AG09319 (cell line): ENCODE measurements around the gene NUDT6.

Experiments used
- DNase-seq: peaks from one replicate; pipeline ENCODE4 v3.0.0-alpha.2; 2010; ENCODE audit warnings: low read depth; ENCODE audit errors: extremely low read depth
- TF ChIP-seq, protein P1 (sequence below): IDR thresholded peaks from 2 replicates; pipeline ENCODE4 v1.5.1; 2011; ENCODE audit warnings: low read depth, mild to moderate bottlenecking, inconsistent platforms, low read length, moderate library complexity

Gene NUDT6

DNA sequence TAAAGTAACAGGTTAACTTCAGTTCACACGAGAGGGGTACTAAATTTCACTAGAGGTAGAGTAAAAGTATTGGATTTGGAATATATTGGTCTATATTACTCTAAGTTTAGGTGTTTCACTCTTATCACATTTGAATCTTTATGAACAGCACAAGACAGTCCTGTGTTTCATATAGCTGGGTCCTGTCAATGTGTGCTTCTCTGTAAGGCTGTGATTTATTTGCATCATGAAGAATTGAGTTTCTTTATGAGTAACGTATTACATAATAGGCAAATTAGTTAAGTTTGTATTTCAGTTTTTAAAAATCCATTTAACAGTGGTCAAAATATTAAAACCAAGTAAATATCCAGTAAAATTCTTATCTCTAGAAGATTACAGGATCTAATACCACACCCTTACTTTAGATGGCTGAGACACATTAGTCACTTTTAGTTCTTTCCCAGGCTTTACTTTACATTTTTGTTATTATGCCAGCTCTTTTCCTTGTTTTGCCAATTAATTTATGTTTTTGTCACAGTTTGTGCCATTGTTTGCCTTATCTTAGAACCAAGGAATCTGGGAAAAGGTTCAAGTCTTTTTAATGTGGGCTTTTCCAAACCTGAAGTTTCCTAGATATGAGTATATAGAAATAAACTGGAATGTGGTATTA is 32.1 kb downstream of the NUDT6 start:
- TF ChIP-seq, protein P1, sequence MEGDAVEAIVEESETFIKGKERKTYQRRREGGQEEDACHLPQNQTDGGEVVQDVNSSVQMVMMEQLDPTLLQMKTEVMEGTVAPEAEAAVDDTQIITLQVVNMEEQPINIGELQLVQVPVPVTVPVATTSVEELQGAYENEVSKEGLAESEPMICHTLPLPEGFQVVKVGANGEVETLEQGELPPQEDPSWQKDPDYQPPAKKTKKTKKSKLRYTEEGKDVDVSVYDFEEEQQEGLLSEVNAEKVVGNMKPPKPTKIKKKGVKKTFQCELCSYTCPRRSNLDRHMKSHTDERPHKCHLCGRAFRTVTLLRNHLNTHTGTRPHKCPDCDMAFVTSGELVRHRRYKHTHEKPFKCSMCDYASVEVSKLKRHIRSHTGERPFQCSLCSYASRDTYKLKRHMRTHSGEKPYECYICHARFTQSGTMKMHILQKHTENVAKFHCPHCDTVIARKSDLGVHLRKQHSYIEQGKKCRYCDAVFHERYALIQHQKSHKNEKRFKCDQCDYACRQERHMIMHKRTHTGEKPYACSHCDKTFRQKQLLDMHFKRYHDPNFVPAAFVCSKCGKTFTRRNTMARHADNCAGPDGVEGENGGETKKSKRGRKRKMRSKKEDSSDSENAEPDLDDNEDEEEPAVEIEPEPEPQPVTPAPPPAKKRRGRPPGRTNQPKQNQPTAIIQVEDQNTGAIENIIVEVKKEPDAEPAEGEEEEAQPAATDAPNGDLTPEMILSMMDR: no peak
- DNase-seq: no peak

DNA sequence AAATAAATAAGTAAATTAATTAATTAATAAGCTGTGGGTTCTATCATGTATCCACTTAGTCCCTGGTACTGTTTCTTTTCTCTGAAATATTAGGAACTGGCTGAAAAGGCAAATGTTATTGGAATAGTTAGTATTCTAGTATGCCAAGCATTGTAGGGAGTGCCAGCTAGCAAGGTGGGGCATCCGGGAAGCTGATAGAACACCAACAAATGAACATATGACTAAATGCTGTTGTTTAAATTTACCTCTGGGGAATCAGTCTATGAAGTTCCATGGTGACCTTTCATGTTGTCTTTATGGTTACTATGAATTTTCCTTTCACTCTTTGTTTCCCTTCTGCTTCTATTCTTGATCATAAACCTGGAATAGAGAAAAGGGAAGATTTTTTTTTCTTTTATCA is 32.7 kb downstream of the NUDT6 start:
- DNase-seq: no peak
- TF ChIP-seq, protein P1: no peak

DNA sequence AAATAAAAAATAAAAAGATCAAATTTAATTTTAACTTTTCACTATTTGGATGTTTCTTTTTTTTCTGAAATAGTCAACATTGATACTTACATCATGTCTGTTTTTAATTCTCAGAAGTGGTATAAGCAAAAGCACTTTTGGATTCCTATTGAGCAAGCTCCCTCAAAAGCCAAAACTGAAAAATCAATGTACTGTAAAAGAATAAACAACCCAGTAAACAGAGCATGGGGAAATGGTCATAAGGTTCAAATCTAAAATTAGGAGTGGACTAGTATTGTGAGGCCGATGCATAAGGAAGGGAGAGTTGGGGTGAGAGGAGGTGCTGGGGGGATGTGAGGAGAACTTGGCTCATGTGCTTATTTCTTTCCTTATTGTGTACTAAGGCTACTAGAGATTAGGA is 37.9 kb downstream of the NUDT6 start:
- TF ChIP-seq, protein P1: no peak
- no peak for DNase-seq

DNA sequence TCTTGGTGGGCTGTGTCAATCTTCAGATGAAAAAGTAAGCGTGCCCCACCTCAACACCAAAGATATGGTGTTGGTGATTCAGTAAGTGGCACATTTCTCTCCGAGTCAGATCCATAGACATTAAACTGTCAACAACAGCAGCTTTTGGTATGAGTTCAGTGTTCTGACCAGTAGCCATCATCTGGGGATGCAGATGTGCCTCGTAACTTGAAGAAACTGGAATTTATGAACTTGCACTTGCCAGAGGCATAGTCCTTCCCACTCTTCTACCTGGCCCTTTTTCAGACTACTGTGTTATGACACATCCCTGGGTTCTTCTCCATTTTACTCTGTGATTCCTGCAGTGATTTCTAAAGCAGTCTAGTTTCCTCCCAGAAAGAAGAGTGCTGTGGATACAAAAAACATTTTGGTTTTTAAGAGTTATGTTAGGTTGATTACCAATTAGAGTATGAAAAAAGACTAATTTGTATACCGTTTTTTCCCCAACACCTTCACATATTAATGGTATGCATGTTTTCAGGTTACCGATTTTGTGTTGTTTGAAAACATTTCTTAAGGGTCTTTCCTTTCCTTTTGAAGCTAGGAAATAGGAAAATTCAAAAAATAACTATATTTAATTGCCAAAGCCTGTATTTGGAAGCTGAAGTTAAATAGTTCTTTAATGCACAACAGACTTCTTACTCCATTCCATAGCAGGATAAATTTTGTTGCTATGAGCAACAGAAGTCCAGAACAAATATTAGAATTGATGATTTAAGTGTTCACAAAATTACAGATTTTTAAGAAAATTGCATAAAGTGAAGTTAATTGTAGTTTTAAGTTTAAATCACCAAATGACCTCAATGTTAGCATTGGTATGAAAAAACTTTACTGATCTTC is 39.3 kb downstream of the NUDT6 start:
- TF ChIP-seq, protein P1: no peak
- no peak for DNase-seq

DNA sequence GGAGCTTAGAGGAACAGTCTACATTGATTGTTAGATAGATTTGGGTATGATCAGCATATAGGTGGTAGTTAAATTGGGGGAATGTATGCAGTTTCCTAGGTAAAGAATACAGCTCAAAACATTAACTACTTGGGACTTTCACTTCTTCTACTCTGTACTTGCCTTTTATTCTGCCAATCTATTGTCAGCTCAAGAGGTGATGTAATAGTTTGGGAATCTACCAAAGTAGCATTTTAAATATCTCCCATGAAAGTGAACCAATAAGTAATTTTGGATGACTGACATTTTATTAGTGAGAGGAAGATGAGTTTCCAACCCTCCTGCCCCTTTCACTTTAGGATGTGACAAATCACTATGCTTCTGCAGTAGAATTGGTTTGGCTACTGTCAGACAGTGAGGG is 43.4 kb downstream of the NUDT6 start:
- TF ChIP-seq, protein P1: no peak
- DNase-seq: no peak

DNA sequence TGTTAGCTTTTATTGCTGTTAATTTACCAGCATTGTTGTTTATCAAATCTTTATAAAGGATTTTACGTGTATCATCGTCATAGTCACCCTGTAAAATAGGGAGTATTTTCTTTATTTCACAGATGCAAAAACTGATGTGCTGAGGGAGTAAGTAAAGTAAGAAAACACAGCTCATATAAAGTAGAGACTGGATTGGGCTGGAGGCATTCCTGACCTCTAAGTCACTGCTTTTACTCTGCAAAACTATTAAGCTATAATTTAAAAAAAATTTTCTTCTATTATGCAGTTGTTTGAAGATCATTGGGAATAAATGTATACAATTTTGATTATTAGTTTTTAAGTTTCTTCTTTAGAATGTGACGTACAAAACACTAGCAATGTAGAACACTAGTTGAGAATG is 45.9 kb downstream of the NUDT6 start:
- no peak for DNase-seq
- TF ChIP-seq, protein P1: no peak

DNA sequence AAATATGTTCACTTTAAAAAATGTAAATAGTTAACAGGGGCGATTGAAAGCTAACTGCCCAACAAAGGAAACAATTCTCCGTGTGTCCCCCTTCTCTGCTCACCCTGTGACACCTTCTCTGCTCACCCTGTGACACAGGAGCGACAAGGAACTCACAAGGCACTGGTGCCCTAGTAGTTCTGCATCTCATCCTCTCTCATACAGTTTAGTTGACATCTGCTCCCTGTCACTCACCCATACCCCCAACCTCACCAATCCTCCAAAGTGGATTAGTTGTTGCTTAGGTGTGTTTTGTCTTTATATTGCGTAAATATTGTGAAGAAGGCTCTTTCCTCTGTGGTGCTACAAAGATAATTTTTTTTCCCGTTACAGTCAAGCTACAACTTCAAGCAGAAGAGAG is 46.4 kb downstream of the NUDT6 start:
- no peak for DNase-seq
- TF ChIP-seq, protein P1: no peak
